Spleen (tissue), 11 donors: ENCODE measurements around the gene HERC5. TPM values are rescaled to one million over a fixed set of nuclear protein-coding genes. Genes with fewer than 3 reads are reported as not detected.

Source experiments
- DNase-seq: peaks from one replicate; pipeline ENCODE4 v3.0.0-alpha.2; 2020
- H3K27ac ChIP-seq, 8 donors: fragments of 200-600 bp; sonication (generic) in 7 of 8; 1 replicate in 4 of 8; 2 replicates in 4 of 8; pipeline versions ENCODE4 v1.5.0 to v1.8.0; 2016 to 2021; ENCODE audit warnings: inconsistent platforms in 4 of 8, mild to moderate bottlenecking in 4 of 8, moderate library complexity in 1 of 8
- H3K27me3 ChIP-seq, 7 donors: fragments of 200-600 bp; sonication (generic) in 6 of 7; replicated peaks in 1 of 7; 1 replicate in 4 of 7; 2 replicates in 3 of 7; pipeline versions ENCODE4 v1.5.0 to v1.8.0; 2016 to 2021; ENCODE audit warnings: inconsistent platforms in 3 of 7, mild to moderate bottlenecking in 1 of 7
- H3K36me3 ChIP-seq, 6 donors: fragments of 200-600 bp; sonication (generic) in 5 of 6; 1 replicate in 4 of 6; 2 replicates in 2 of 6; pipeline versions ENCODE4 v1.5.0 to v1.8.0; 2016 to 2021; ENCODE audit warnings: inconsistent platforms in 2 of 6
- H3K4me1 ChIP-seq, 6 donors: fragments of 200-600 bp; sonication (generic) in 5 of 6; 1 replicate in 3 of 6; 2 replicates in 3 of 6; pipeline versions ENCODE4 v1.5.0 to v1.8.0; 2016 to 2021; ENCODE audit warnings: inconsistent platforms in 3 of 6
- H3K4me3 ChIP-seq, 8 donors: fragments of 200-600 bp; sonication (generic) in 7 of 8; 1 replicate in 4 of 8; 2 replicates in 4 of 8; pipeline versions ENCODE4 v1.5.0 to v1.8.0; 2016 to 2021; ENCODE audit warnings: inconsistent platforms in 4 of 8, mild to moderate bottlenecking in 4 of 8, moderate library complexity in 2 of 8
- H3K9me3 ChIP-seq, 8 donors: fragments of 200-600 bp; sonication (generic) in 7 of 8; 1 replicate in 4 of 8; 2 replicates in 4 of 8; pipeline versions ENCODE4 v1.5.0 to v1.8.0; 2016 to 2021; ENCODE audit warnings: inconsistent platforms in 4 of 8
- CTCF ChIP-seq, 11 experiments: fragments of 200-600 bp in 7 of 11; fragments of 450-650 bp in 4 of 11; sonication (generic) in 4 of 11; IDR thresholded peaks in 8 of 11; conservative IDR thresholded peaks in 3 of 11; 1 replicate in 7 of 11; 2 replicates in 4 of 11; pipeline versions ENCODE4 v1.4.0 to v1.8.0; 2016 to 2021; ENCODE audit warnings: antibody characterized with exemption in 11 of 11, inconsistent platforms in 4 of 11, mild to moderate bottlenecking in 1 of 11
- POLR2A ChIP-seq, 3 donors: fragments of 450-650 bp; IDR thresholded peaks; one replicate each; pipeline ENCODE4 v1.5.1; 2017; ENCODE audit warnings: antibody characterized with exemption in 3 of 3, mild to moderate bottlenecking in 1 of 3
- POLR2AphosphoS5 ChIP-seq, 3 donors: sonication (generic); formaldehyde crosslinking; IDR thresholded peaks; one replicate each; pipeline ENCODE4 v1.5.1; 2017; ENCODE audit warnings: antibody characterized with exemption in 3 of 3
- WGBS, 5 donors: extraction: QIAGEN DNeasy Blood & Tissue Kit in 3 of 5; methylation state at CpG; one replicate each; pipeline versions ENCODE4 v1.1.5 to v1.1.7; 2013 to 2018; 5-methylcytosine and 5-hydroxymethylcytosine counted together
- intact Hi-C: fragments of 100-400 bp; cut with DNase I; formaldehyde crosslinking; loops from one replicate; pipeline ENCODE4 v1.15.0; 2023; ENCODE audit warnings: low total_unique reads
- polyA plus RNA-seq, 3 donors: library from polyadenylated mRNA; stranded (reverse); fragments of 200-250 nt; gene quantifications; one replicate each; pipeline ENCODE4 v1.2.1, GENCODE V29; 2013
- total RNA-seq, 7 donors: library from RNA; depleted of rRNA in 3 of 7; stranded (reverse); fragments of >200 nt in 3 of 7; fragmentation: NEBNext Ultra II Directional in 4 of 7; extraction: Animal tissue kit (Norgen Biotek cat#: 25700) in 4 of 7; gene quantifications; one replicate each; pipeline versions ENCODE4 v1.1.0 to v1.2.1, GENCODE V29; 2016 to 2021
- donor health status: healthy with polysubstance abuse.
- donor health status: DM: no; HTN: no; CAD: no; lungs with moderate emphysema.
- donor health status: DM: no; HTN: no; CAD: no.
- donor health status: Bipolar disorder and iron deficiency.
- donor health status: healthy.
- donor health status: DM: no; HTN: no; CAD: no.
- donor health status: DM: yes; HTN: yes; CAD: no.

Gene HERC5
- total and polyA plus RNA-seq, 10 donors, result 3.9 to 19.1 (median 10.5) TPM

- 93 to 97% (median 96%) methylated on average over 3 of the region's 3 CpGs for WGBS, 5 donors
- H3K4me1 ChIP-seq, result peaks cover 0 to 15% (median 6%) of the 10 kb centered on the region in 6 donors
- no peak overlapping the region for H3K4me3 ChIP-seq
- no peaks in the 10 kb centered on the region for H3K9me3 ChIP-seq
- intact Hi-C loops, result loop anchor here (5.0 to 10.0 kb wide), 2 partner anchors 142 to 479 kb away; partner anchors contain the start of gene HERC6
- H3K27ac ChIP-seq, result no peak overlapping the region
- DNase-seq, result no peak
- no peaks in the 10 kb centered on the region for H3K27me3 ChIP-seq
- peaks cover 0 to 32% (median 15%) of the 10 kb centered on the region in 6 donors for H3K36me3 ChIP-seq
- TF ChIP-seq POLR2AphosphoS5 (IDR thresholded peaks at IDR 0.05) (no peak), CTCF (IDR thresholded peaks at IDR 0.05 in 8 of 11, conservative IDR thresholded peaks at IDR 0.05 in 3 of 11) (no peak), POLR2A (IDR thresholded peaks at IDR 0.05) (no peak)
Measured at GRCh38 chr4:88516746-88517145, 59.8 kb downstream of the HERC5 start.

- H3K9me3 ChIP-seq, result no peaks in the 10 kb centered on the region
- DNase-seq, result no peak
- H3K36me3 ChIP-seq, result peaks cover 0 to 32% (median 15%) of the 10 kb centered on the region in 6 donors
- no peak overlapping the region for H3K27ac ChIP-seq
- intact Hi-C loops, result loop anchor here (5.0 to 10.0 kb wide), 2 partner anchors 143 to 481 kb away; partner anchors contain the start of gene HERC6
- no peaks in the 10 kb centered on the region for H3K27me3 ChIP-seq
- TF ChIP-seq POLR2A (IDR thresholded peaks at IDR 0.05), result no peak
- no peak for TF ChIP-seq CTCF (IDR thresholded peaks at IDR 0.05 in 8 of 11, conservative IDR thresholded peaks at IDR 0.05 in 3 of 11)
- no peak for TF ChIP-seq POLR2AphosphoS5 (IDR thresholded peaks at IDR 0.05)
- 67 to 85% (median 75%) methylated on average over 3 of the region's 3 CpGs for WGBS, 5 donors
- H3K4me1 ChIP-seq, result peaks cover 9 to 25% (median 17%) of the 10 kb centered on the region in 6 donors
- no peak overlapping the region for H3K4me3 ChIP-seq
Measured at GRCh38 chr4:88517825-88518224, 60.9 kb downstream of the HERC5 start.

DNA sequence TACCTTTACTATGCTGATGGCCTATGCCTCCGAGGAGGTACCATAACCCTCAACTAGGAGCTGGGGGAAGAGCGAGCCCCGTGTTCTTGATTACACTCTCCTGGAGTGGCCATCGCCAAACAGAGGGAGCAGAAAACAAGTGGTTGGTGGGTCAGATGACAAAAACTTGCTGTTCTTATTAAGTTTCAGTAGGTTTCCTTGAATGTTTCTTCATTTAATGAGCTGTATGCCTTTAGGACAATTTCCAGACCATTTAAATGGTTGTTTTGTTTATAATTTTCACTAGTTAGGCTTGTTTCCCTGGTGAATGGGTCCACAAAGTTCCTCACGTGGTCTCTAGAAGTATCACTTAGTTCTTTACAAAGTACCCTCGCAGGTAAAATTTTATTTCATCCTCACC is 62.0 kb downstream of the HERC5 start:
- intact Hi-C loops, result loop anchor here (5.0 to 10.0 kb wide), 2 partner anchors 144 to 482 kb away; partner anchors contain the start of gene HERC6
- Histone ChIP-seq H3K36me3 (peaks cover 0 to 32% (median 15%) of the 10 kb centered on the region in 6 donors), H3K4me1 (peaks cover 9 to 29% (median 19%) of the 10 kb centered on the region in 6 donors), H3K27me3 (no peaks in the 10 kb centered on the region), H3K4me3 (no peak overlapping the region), H3K9me3 (no peaks in the 10 kb centered on the region), H3K27ac (no peak overlapping the region)
- TF ChIP-seq POLR2AphosphoS5 (IDR thresholded peaks at IDR 0.05), result no peak
- no peak for TF ChIP-seq POLR2A (IDR thresholded peaks at IDR 0.05)
- TF ChIP-seq CTCF (IDR thresholded peaks at IDR 0.05 in 8 of 11, conservative IDR thresholded peaks at IDR 0.05 in 3 of 11), result no peak
- DNase-seq, result no peak
- 91 to 98% (median 94%) methylated on average over 6 of the region's 6 CpGs for WGBS, 5 donors

DNA sequence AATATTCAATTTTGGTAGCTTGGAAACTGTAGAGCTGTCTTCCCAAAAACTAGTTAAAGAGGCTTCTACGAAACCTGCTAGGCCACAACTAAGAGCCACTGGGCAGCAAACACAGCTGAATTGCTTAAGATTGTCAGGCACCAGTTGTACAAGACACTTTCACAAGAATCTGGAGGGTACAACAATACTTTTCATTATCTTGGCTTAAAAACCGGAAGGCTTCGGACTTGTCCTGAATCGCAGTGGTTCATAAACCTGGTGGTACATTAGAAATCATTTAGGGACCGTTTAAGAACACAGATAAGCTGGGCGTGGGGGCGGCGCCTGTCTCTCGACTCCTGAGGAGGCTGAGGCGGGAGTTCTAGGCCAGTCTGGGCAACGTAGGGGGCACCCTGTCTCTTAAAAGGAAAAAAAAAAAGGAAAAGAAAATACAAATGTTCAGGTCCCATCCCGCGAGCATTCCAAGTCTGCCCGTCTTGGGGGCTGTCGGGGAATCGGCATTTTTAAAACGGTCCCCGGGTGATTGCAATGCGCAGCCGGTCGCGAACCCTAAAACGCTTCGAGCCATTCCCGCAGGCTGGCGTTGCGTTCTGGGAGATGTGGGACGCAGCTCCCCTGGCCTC is 65.9 kb downstream of the HERC5 start:
- TF ChIP-seq POLR2A (IDR thresholded peaks at IDR 0.05) (no peak), POLR2AphosphoS5 (IDR thresholded peaks at IDR 0.05) (no peak), CTCF (IDR thresholded peaks at IDR 0.05 in 8 of 11, conservative IDR thresholded peaks at IDR 0.05 in 3 of 11) (no peak)
- Histone ChIP-seq H3K9me3 (no peaks in the 10 kb centered on the region), H3K36me3 (peaks cover 0 to 32% (median 15%) of the 10 kb centered on the region in 6 donors), H3K4me3 (peak overlapping the region; percentile 76 to 97 (median 82)), H3K27me3 (no peaks in the 10 kb centered on the region), H3K4me1 (peaks cover 9 to 49% (median 35%) of the 10 kb centered on the region in 6 donors), H3K27ac (peak overlapping the region; percentile 84 to 93 (median 89))
- WGBS, 5 donors, result 0 to 3% (median 1%) methylated on average over 28 of the region's 28 CpGs
- intact Hi-C loops, result no loop called here
- DNase-seq, result peak; percentile 82
